HEK293 (cell line): Measurements from ENCODE around the gene YWHAG.
A peak's percentile ranks its signal among the peaks of the same experiment; 100 is the strongest.

Experiments used
- ATF2 ChIP-seq: fragments of 450-650 bp; formaldehyde crosslinking; IDR thresholded peaks from 2 replicates; pipeline ENCODE4 v1.5.1; 2016; ENCODE audit warnings: missing biosample characterization, missing genetic modification characterization, low read depth
- CTCF ChIP-seq: fragments of 450-650 bp; formaldehyde crosslinking; IDR thresholded peaks from 2 replicates; pipeline ENCODE4 v1.5.1; 2016; ENCODE audit warnings: missing biosample characterization, missing genetic modification characterization
- PRDM10 ChIP-seq: fragments of 450-650 bp; formaldehyde crosslinking; IDR thresholded peaks from 2 replicates; pipeline ENCODE4 v1.5.1; 2016; ENCODE audit warnings: missing biosample characterization, missing genetic modification characterization
- ZBTB21 ChIP-seq: fragments of 450-650 bp; formaldehyde crosslinking; IDR thresholded peaks from 2 replicates; pipeline ENCODE4 v1.5.1; 2017; ENCODE audit warnings: missing biosample characterization, missing genetic modification characterization
- ZBTB26 ChIP-seq: fragments of 450-650 bp; formaldehyde crosslinking; optimal IDR thresholded peaks from 2 replicates; pipeline ENCODE3; 2016; ENCODE audit warnings: missing biosample characterization, mild to moderate bottlenecking, missing genetic modification characterization
- ZBTB44 ChIP-seq: fragments of 450-650 bp; IDR thresholded peaks from 2 replicates; pipeline ENCODE4 v1.5.1; 2018; ENCODE audit warnings: missing biosample characterization, mild to moderate bottlenecking, missing genetic modification characterization
- ZFHX2 ChIP-seq: fragments of 450-650 bp; formaldehyde crosslinking; conservative IDR thresholded peaks from 2 replicates; pipeline ENCODE4 v1.5.1; 2016; ENCODE audit warnings: missing biosample characterization, missing genetic modification characterization
- ZNF157 ChIP-seq: fragments of 450-650 bp; formaldehyde crosslinking; IDR thresholded peaks from 2 replicates; pipeline ENCODE4 v1.5.1; 2016; ENCODE audit warnings: missing biosample characterization, missing genetic modification characterization
- ZNF18 ChIP-seq: fragments of 450-650 bp; formaldehyde crosslinking; IDR thresholded peaks from 2 replicates; pipeline ENCODE4 v1.5.1; 2016; ENCODE audit warnings: missing biosample characterization, missing genetic modification characterization
- ZNF26 ChIP-seq: fragments of 450-650 bp; formaldehyde crosslinking; IDR thresholded peaks from 2 replicates; pipeline ENCODE4 v1.5.1; 2016; ENCODE audit warnings: missing biosample characterization, missing genetic modification characterization
- ZNF274 ChIP-seq, 2 experiments: fragments of 200-500 bp in 1 of 2; fragments of 450-650 bp in 1 of 2; sonication (Bioruptor generic) in 1 of 2; formaldehyde crosslinking in 1 of 2; IDR thresholded peaks; 2 replicates each; pipeline versions ENCODE4 v1.5.1 to v1.6.1; 2014 to 2016; ENCODE audit warnings: borderline replicate concordance in 1 of 2, inconsistent platforms in 1 of 2, low read length in 1 of 2, missing biosample characterization in 1 of 2, missing genetic modification characterization in 1 of 2
- ZNF426 ChIP-seq: fragments of 450-650 bp; formaldehyde crosslinking; IDR thresholded peaks from 2 replicates; pipeline ENCODE4 v1.5.1; 2017; ENCODE audit warnings: missing biosample characterization, missing genetic modification characterization, mild to moderate bottlenecking, inconsistent platforms, moderate library complexity
- ZNF433 ChIP-seq: fragments of 450-650 bp; formaldehyde crosslinking; IDR thresholded peaks from 2 replicates; pipeline ENCODE4 v1.5.1; 2016; ENCODE audit warnings: missing biosample characterization, missing genetic modification characterization, low read depth
- ZNF48 ChIP-seq: fragments of 450-650 bp; formaldehyde crosslinking; IDR thresholded peaks from 2 replicates; pipeline ENCODE4 v1.5.1; 2016; ENCODE audit warnings: missing biosample characterization, missing genetic modification characterization
- ZNF510 ChIP-seq: fragments of 450-650 bp; formaldehyde crosslinking; IDR thresholded peaks from 2 replicates; pipeline ENCODE4 v1.5.1; 2018; ENCODE audit warnings: mild to moderate bottlenecking, missing genetic modification characterization, missing biosample characterization; ENCODE audit not compliant: insufficient replicate concordance
- ZNF529 ChIP-seq: fragments of 450-650 bp; formaldehyde crosslinking; IDR thresholded peaks from 2 replicates; pipeline ENCODE4 v1.5.1; 2017; ENCODE audit warnings: missing genetic modification characterization, missing biosample characterization; ENCODE audit not compliant: insufficient replicate concordance
- ZNF600 ChIP-seq: fragments of 450-650 bp; formaldehyde crosslinking; IDR thresholded peaks from 2 replicates; pipeline ENCODE4 v1.5.1; 2016; ENCODE audit warnings: missing biosample characterization, missing genetic modification characterization
- ZNF677 ChIP-seq: fragments of 450-650 bp; IDR thresholded peaks from 2 replicates; pipeline ENCODE4 v1.5.0; 2018; ENCODE audit warnings: missing biosample characterization, mild to moderate bottlenecking, missing genetic modification characterization, moderate library complexity
- ZNF692 ChIP-seq: fragments of 450-650 bp; formaldehyde crosslinking; IDR thresholded peaks from 2 replicates; pipeline ENCODE4 v1.5.1; 2016; ENCODE audit warnings: missing biosample characterization, missing genetic modification characterization
- ZNF747 ChIP-seq: fragments of 450-650 bp; formaldehyde crosslinking; IDR thresholded peaks from 2 replicates; pipeline ENCODE4 v1.5.1; 2016; ENCODE audit warnings: missing biosample characterization, missing genetic modification characterization
- ZNF777 ChIP-seq: fragments of 450-650 bp; formaldehyde crosslinking; IDR thresholded peaks from 2 replicates; pipeline ENCODE4 v1.5.1; 2017; ENCODE audit warnings: missing biosample characterization, missing genetic modification characterization, borderline replicate concordance
- ZNF843 ChIP-seq: fragments of 450-650 bp; formaldehyde crosslinking; IDR thresholded peaks from 2 replicates; pipeline ENCODE4 v1.5.1; 2016; ENCODE audit warnings: missing biosample characterization, missing genetic modification characterization
- ZSCAN23 ChIP-seq: fragments of 450-650 bp; formaldehyde crosslinking; IDR thresholded peaks from 2 replicates; pipeline ENCODE4 v1.5.1; 2016; ENCODE audit warnings: missing biosample characterization, missing genetic modification characterization

The YWHAG gene

GRCh38 chr7:76358481-76359110 lies at the start of gene YWHAG (continued):
- peak; percentile 67; the same call in 1 of the 2 replicates for TF ChIP-seq ZNF600 (tag by site-specific recombination)
- TF ChIP-seq ATF2 (tag by site-specific recombination) = no peak
- no peak for TF ChIP-seq PRDM10 (tag by site-specific recombination)
- TF ChIP-seq ZNF18 = no peak
- no peak for TF ChIP-seq ZNF274 (IDR thresholded peaks at IDR 0.05; ENCODE audit: low read length)
- TF ChIP-seq ZNF274 (tag by site-specific recombination; IDR thresholded peaks at IDR 0.05; ENCODE audit: borderline replicate concordance) = no peak
- no peak for TF ChIP-seq ZNF426 (tag by site-specific recombination)
- TF ChIP-seq ZNF26 (tag by site-specific recombination) = no peak
- no peak; the same call in 1 of the 2 replicates for TF ChIP-seq ZNF692 (tag by site-specific recombination)
- TF ChIP-seq ZNF843 = 0 out of 2 replicates have a peak, but pooled peaks have one; percentile 22
- no peak for TF ChIP-seq ZBTB21
- no peak for TF ChIP-seq ZNF157 (tag by site-specific recombination)
- no peak for TF ChIP-seq ZSCAN23 (tag by site-specific recombination)
- TF ChIP-seq ZBTB44 = no peak
- TF ChIP-seq CTCF (tag by site-specific recombination) = no peak
- TF ChIP-seq ZNF677 (tag by site-specific recombination) = no peak
- no peak for TF ChIP-seq ZNF510 (tag by site-specific recombination)
- TF ChIP-seq ZNF433 (tag by site-specific recombination) = no peak
- TF ChIP-seq ZNF48 (tag by site-specific recombination) = no peak
- no peak for TF ChIP-seq ZNF777
- TF ChIP-seq ZFHX2 (tag by site-specific recombination) = peak; percentile 55; the same call in 1 of the 2 replicates
- TF ChIP-seq ZNF529 (tag by site-specific recombination) = no peak
- TF ChIP-seq ZNF747 (tag by site-specific recombination) = no peak
- TF ChIP-seq ZBTB26 (tag by site-specific recombination) = peak; percentile 91
